Ishikawa (cell line): ENCODE measurements around the gene RAD51B.

Experiments
- CEBPB ChIP-seq: IDR thresholded peaks from 2 replicates; pipeline ENCODE4 v1.6.1; 2012
- CREB1 ChIP-seq: IDR thresholded peaks from 2 replicates; pipeline ENCODE4 v1.6.1; 2012; ENCODE audit warnings: low read depth
- EGR1 ChIP-seq: IDR thresholded peaks from 2 replicates; pipeline ENCODE4 v1.6.1; 2012
- EP300 ChIP-seq: IDR thresholded peaks from 2 replicates; pipeline ENCODE4 v1.6.1; 2012; ENCODE audit warnings: borderline replicate concordance
- FOXM1 ChIP-seq: IDR thresholded peaks from 2 replicates; pipeline ENCODE4 v1.6.1; 2012; ENCODE audit warnings: low read depth, borderline replicate concordance
- NFIC ChIP-seq: IDR thresholded peaks from 2 replicates; pipeline ENCODE4 v1.6.1; 2012
- RAD21 ChIP-seq: IDR thresholded peaks from 2 replicates; pipeline ENCODE4 v1.6.1; 2012; ENCODE audit warnings: low read depth
- TAF1 ChIP-seq: IDR thresholded peaks from 2 replicates; pipeline ENCODE4 v1.6.1; 2012; ENCODE audit warnings: low read depth, mild to moderate bottlenecking
- TCF12 ChIP-seq: IDR thresholded peaks from 2 replicates; pipeline ENCODE4 v1.6.1; 2012; ENCODE audit warnings: low read depth
- TEAD4 ChIP-seq: IDR thresholded peaks from 2 replicates; pipeline ENCODE4 v1.6.1; 2012
- YY1 ChIP-seq: IDR thresholded peaks from 2 replicates; pipeline ENCODE4 v1.6.1; 2012; ENCODE audit warnings: low read depth
- ZBTB7A ChIP-seq: IDR thresholded peaks from 2 replicates; pipeline ENCODE4 v1.6.1; 2012; ENCODE audit warnings: low read depth
- TF ChIP-seq, protein P1 (sequence below): IDR thresholded peaks from 2 replicates; pipeline ENCODE4 v1.6.1; 2012
- TF ChIP-seq, protein P2 (sequence below): IDR thresholded peaks from 2 replicates; pipeline ENCODE4 v1.6.1; 2012
- TF ChIP-seq, protein P3 (sequence below): IDR thresholded peaks from 2 replicates; pipeline ENCODE4 v1.6.1; 2012; ENCODE audit warnings: low read depth, mild to moderate bottlenecking

RAD51B gene

DNA sequence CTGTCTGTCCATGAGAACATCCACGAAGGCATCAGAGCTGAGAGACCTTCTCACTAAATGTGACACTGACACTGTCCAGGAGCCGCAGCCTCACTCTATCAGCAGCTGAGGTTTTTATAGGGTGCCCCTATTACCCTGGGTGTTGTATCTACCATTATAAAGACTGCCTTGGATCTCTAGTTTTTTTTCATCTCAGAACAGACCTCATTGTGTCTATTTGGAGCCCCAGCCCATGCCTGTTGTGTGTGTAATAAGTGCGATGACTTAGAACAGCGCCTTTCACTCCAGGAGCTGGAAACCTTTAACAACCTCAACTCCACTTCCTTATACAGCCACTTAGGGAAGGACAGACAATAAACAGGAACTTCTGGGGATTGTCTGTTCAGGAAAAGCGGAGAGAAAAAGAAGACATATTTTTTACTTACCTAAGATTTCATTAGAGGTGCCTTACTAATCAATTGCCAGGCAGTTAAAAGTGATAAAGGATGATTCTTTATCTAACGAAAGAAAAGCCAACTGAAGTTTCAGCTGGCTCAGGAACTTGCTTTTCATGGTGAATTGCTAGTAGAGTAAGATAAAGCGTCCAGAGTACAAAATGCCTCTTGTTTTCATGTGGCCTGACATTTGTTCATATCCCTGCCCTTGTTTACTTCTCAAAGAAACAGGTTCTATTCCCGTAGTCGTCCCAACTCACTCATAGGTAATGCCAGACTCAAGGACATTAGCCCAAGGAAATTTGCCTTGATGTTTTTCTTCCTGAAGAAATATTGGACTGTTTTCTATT is 420.6 kb downstream of the RAD51B start:
- TF ChIP-seq RAD21 = no peak
- no peak for TF ChIP-seq TEAD4
- no peak for TF ChIP-seq ZBTB7A
- TF ChIP-seq YY1 = no peak
- TF ChIP-seq NFIC = no peak
- TF ChIP-seq TCF12 = no peak
- no peak for TF ChIP-seq CREB1
- TF ChIP-seq EGR1 = no peak
- no peak for TF ChIP-seq TAF1
- TF ChIP-seq EP300 = no peak
- TF ChIP-seq, protein P1, sequence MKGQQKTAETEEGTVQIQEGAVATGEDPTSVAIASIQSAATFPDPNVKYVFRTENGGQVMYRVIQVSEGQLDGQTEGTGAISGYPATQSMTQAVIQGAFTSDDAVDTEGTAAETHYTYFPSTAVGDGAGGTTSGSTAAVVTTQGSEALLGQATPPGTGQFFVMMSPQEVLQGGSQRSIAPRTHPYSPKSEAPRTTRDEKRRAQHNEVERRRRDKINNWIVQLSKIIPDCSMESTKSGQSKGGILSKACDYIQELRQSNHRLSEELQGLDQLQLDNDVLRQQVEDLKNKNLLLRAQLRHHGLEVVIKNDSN = no peak
- no peak for TF ChIP-seq CEBPB
- no peak for TF ChIP-seq FOXM1
- TF ChIP-seq, protein P2, sequence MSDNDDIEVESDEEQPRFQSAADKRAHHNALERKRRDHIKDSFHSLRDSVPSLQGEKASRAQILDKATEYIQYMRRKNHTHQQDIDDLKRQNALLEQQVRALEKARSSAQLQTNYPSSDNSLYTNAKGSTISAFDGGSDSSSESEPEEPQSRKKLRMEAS = no peak
- TF ChIP-seq, protein P3, sequence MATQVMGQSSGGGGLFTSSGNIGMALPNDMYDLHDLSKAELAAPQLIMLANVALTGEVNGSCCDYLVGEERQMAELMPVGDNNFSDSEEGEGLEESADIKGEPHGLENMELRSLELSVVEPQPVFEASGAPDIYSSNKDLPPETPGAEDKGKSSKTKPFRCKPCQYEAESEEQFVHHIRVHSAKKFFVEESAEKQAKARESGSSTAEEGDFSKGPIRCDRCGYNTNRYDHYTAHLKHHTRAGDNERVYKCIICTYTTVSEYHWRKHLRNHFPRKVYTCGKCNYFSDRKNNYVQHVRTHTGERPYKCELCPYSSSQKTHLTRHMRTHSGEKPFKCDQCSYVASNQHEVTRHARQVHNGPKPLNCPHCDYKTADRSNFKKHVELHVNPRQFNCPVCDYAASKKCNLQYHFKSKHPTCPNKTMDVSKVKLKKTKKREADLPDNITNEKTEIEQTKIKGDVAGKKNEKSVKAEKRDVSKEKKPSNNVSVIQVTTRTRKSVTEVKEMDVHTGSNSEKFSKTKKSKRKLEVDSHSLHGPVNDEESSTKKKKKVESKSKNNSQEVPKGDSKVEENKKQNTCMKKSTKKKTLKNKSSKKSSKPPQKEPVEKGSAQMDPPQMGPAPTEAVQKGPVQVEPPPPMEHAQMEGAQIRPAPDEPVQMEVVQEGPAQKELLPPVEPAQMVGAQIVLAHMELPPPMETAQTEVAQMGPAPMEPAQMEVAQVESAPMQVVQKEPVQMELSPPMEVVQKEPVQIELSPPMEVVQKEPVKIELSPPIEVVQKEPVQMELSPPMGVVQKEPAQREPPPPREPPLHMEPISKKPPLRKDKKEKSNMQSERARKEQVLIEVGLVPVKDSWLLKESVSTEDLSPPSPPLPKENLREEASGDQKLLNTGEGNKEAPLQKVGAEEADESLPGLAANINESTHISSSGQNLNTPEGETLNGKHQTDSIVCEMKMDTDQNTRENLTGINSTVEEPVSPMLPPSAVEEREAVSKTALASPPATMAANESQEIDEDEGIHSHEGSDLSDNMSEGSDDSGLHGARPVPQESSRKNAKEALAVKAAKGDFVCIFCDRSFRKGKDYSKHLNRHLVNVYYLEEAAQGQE = no peak

DNA sequence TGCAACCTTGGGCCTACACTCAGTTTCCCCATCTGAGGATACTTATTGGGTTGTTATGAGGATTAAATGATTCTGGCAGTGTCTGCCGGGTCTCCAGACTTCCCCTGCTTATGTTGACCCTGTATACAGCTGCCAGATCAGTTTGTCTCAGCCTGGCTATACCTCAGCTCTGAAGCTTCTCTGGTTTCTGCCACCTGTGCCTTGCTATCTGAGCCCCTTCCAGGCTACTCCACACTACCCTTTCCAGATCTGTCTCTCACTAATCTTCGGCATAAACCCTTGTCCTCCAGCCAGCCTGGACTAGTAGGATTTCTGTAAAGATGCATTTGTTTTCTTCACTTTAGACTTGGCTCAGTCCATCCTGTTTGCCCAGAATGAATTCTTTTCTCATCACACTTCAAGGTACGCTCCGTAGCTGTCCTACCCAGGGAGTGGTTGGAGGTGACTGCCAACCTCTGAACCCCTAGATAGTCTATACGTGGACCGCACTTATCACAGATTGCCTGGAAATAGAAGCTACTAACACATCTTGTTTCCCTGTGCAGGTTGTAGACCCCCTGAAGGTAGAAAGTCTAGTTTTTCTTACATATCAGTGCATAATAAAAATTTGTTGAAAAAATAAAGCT is 422.4 kb downstream of the RAD51B start:
- TF ChIP-seq EGR1 (no peak), NFIC (no peak), CEBPB (no peak), TEAD4 (no peak), ZBTB7A (no peak), RAD21 (no peak), TAF1 (no peak), TCF12 (no peak), YY1 (no peak), FOXM1 (no peak), EP300 (no peak), CREB1 (no peak)
- TF ChIP-seq, protein P2 = no peak
- TF ChIP-seq, protein P1 = no peak
- TF ChIP-seq, protein P3 = no peak

DNA sequence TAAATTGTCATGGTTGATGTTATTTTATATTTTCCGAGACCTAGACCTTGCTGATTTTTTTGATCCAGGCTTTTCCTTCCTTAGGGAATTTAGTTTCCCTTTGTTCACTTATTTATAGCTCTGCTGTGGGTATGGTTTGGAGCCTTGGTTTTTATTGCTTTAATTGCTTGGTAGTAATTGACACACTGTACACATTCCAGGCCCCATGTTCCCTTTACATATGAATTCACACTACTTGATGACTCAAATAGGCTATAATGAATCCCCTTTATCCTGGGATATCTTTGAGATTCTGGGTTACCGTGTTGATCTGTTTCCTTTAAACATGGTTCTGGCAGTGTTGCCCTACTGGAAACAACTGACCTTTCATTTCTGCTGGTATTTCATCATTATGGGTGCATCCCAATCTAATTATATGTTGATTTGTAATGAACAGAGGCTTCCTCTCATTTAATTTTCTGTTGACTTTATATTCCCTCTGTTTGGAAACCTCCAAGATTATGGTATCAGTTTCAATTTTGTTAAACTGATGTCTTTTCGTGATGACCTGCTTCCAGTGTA is 424.0 kb downstream of the RAD51B start:
- TF ChIP-seq, protein P1 = no peak
- TF ChIP-seq EGR1 = no peak
- TF ChIP-seq CEBPB = no peak
- no peak for TF ChIP-seq ZBTB7A
- no peak for TF ChIP-seq CREB1
- TF ChIP-seq EP300 = no peak
- no peak for TF ChIP-seq TAF1
- no peak for TF ChIP-seq NFIC
- TF ChIP-seq YY1 = no peak
- TF ChIP-seq TEAD4 = no peak
- TF ChIP-seq RAD21 = no peak
- TF ChIP-seq FOXM1 = no peak
- TF ChIP-seq, protein P2 = no peak
- TF ChIP-seq TCF12 = no peak
- TF ChIP-seq, protein P3 = no peak
